Spinal cord (tissue), 10 donors: ENCODE results near the gene BMP7. TPM values are rescaled to one million over a fixed set of nuclear protein-coding genes. Genes with fewer than 3 reads are reported as not detected.
A peak's percentile ranks its signal among the peaks of the same experiment; 100 is the strongest.
"Not testable (repeated sequence)": the region's sequence is repeated elsewhere in the genome, so short reads cannot be mapped to it uniquely, and the experiment has no call there.

Source experiments
- DNase-seq, 6 donors: peaks; one replicate each; pipeline versions ENCODE4 v3.0.0 to v3.0.0-alpha.2; 2013 to 2015; ENCODE audit warnings: low spot score in 6 of 6, low read depth in 4 of 6
- H3K27ac ChIP-seq: one replicate; pipeline ENCODE4 v1.5.1; 2013; ENCODE audit warnings: low read depth, low read length, control low read depth
- H3K27me3 ChIP-seq: one replicate; pipeline ENCODE4 v1.6.1; 2013; ENCODE audit warnings: low read length; ENCODE audit not compliant: control insufficient read depth, insufficient read depth
- H3K36me3 ChIP-seq: one replicate; pipeline ENCODE4 v1.6.1; 2013; ENCODE audit warnings: low read length; ENCODE audit not compliant: control insufficient read depth, insufficient read depth
- H3K4me1 ChIP-seq: one replicate; pipeline ENCODE4 v1.6.1; 2013; ENCODE audit warnings: low read length; ENCODE audit not compliant: control insufficient read depth, insufficient read depth
- H3K4me3 ChIP-seq: one replicate; pipeline ENCODE4 v1.5.1; 2013; ENCODE audit warnings: low read depth, low read length, control low read depth
- H3K9me3 ChIP-seq: one replicate; pipeline ENCODE4 v1.6.1; 2013; ENCODE audit warnings: low read length; ENCODE audit not compliant: control insufficient read depth, insufficient read depth
- WGBS: methylation state at CpG from one replicate; pipeline ENCODE4 v1.1.5; 2013; ENCODE audit warnings: missing lambda C conversion rate; ENCODE audit not compliant: insufficient coverage; 5-methylcytosine and 5-hydroxymethylcytosine counted together
- polyA plus RNA-seq, 2 donors: library from polyadenylated mRNA; unstranded; fragments of 120-200 nt; gene quantifications; one replicate each; pipeline ENCODE4 v1.2.1, GENCODE V29; 2013; ENCODE audit not compliant: insufficient read length in 2 of 2
- total RNA-seq, 2 donors: library from RNA; depleted of rRNA in 1 of 2; stranded (reverse); fragments of 120-200 nt in 1 of 2; fragments of >200 nt in 1 of 2; gene quantifications; one replicate each; pipeline versions ENCODE4 v1.2.3 to v1.2.4, GENCODE V29; 2013 to 2014
- donor health status: healthy.

The BMP7 gene
- total and polyA plus RNA-seq, 4 donors, result 25.4 to 67.9 (median 54.7) TPM

DNA sequence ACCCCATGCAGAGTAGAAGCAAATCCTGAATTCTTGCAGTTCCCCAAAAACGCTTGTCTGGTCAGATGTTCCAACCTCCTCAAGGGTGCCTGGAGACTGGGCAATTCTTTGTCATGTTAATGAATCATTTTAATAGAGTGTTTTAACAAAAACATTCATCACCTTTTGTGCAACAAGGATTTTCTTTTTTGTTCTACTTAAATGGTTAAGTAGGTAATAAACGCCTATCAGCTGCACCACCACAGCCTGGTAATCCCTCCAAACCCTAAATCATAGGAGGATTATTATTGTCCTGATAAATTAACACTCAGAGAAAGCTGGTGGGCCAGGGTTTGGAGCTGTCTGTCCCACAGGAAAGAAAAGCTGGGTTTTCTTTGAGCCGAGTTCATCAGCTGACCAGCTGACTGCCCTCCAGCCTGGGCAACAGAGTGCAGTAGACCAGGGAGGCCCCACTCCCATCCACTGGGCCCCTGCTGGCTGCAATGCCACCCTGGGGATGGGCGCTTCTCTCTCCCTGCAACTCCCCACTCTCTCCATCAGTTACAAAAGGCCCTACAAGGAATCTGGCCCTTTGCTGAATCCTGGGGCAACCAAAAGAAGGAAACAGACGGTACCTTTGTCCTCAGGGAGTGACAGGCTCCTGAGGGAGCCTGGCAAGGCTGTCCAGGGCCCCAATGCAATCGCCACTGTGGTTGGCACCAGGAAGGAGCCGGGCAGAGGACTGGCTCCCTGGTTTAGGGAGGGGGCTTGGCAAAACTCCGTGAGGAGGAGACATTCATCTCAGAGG lies 23.1 kb upstream of the BMP7 start:
- Histone ChIP-seq H3K27me3 (peaks cover 2% of the 10 kb centered on the region), H3K27ac (peak overlapping the region; percentile 78), H3K9me3 (no peaks in the 10 kb centered on the region), H3K4me1 (peaks cover 67% of the 10 kb centered on the region), H3K4me3 (no peak overlapping the region), H3K36me3 (no peaks in the 10 kb centered on the region)
- peak in 3 of 6 donors; percentile 67 to 91 (median 82) for DNase-seq
- WGBS, result 20% methylated on average over 6 of the region's 8 CpGs

DNA sequence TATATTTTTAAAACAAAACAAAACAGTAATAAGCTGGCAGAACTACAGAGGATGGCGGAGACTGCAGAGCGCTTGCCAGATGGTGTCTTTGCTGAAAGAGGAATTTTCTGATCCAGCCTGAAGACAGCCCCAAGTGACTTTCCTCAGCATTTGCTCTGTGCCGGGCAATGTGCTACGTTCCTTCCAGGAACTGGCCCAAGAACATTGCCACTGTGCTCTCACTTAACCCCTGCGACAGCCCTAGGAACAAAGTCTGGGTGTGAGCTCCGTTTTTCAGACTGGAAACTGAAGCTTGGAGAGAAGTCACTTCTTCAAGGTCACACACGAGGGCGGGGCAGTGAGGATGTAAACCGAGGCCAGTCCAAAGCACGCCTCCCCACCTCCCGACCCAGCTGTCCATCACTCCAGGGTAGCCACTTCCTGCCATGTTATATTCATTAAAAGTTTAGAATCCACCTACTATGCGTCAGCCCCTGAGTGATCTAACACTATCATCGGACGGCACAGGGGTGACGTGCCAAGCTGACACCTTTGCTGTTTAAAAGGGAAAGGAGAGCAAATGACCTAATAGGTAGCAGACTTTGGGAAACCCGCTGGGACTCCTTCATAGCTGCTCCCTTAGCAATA lies 22.3 kb upstream of the BMP7 start:
- Histone ChIP-seq H3K36me3 (no peaks in the 10 kb centered on the region), H3K4me1 (peaks cover 74% of the 10 kb centered on the region), H3K27me3 (peaks cover 2% of the 10 kb centered on the region), H3K4me3 (no peak overlapping the region), H3K27ac (peak overlapping the region; percentile 78), H3K9me3 (no peaks in the 10 kb centered on the region)
- 31% methylated on average over 11 of the region's 16 CpGs for WGBS
- DNase-seq, result peak in 2 of 6 donors; percentile 18 to 65

DNA sequence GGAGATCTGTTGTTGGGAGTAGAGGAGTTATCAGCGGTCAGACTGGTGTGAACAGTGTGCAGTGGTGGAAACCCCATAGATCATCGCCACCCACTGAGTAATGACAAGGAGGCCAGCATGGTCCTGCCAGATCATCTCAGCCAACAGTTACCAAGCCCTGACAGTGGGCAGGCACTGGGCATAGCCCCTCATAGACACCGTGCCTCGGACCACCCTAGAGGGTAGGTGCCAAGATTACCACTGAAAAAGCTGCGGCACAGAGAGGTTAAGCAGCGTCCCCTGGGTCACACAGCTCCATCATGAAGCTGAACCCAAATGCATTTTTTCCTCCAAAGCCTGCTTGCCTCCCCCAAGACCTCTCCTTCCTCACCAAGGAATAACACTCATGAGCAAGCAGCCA lies 21.5 kb upstream of the BMP7 start:
- Histone ChIP-seq H3K9me3 (no peaks in the 10 kb centered on the region), H3K4me1 (peaks cover 82% of the 10 kb centered on the region), H3K27ac (peak overlapping the region; percentile 73), H3K36me3 (no peaks in the 10 kb centered on the region), H3K27me3 (peaks cover 2% of the 10 kb centered on the region), H3K4me3 (no peak overlapping the region)
- 74% methylated on average over 5 of the region's 6 CpGs for WGBS
- no peak for DNase-seq

DNA sequence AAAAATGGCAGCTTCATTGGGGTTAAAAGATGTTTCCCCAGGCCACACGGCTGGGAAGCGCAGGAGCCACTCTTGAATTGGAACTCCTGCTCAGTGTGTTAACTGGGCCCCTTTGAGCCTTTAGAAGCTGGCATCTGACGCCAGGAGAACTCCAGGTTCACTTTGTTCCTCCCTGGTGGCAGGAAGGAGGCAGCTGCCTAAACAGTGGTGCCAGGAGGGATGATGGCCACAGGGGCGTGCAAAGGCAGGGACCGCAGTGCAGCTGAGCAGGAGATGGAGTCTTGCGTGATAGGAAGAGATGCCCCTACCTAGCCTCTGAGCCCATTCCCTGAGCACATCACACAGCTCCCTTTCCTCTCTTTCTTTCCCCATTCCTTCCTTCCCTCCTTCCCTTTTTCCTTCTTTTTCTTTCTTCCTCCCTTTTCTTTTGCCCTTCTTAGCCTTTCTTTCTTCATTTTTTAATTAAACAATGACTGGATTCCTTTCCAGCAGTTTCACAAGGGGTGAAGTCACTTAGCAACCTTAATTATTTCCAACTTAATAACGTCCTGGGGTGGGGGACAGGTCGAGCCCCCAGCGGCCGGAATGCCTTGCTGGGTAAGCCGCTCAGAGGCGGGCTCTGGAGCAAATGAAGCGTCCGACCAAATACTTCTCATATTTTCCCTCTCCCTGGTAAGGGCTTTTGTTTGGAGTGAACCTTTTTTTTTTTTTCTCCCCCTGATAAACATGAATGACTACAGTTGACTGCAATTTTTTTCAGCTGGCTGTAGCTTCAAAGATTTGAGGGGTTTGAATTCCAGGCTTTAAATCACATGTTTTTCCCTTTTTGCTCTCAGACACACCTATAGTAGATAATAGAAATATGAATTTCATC lies 20.8 kb upstream of the BMP7 start:
- peaks cover 86% of the 10 kb centered on the region for H3K4me1 ChIP-seq
- peak overlapping the region; percentile 73 for H3K27ac ChIP-seq
- no peaks in the 10 kb centered on the region for H3K36me3 ChIP-seq
- H3K9me3 ChIP-seq, result no peaks in the 10 kb centered on the region
- no peak overlapping the region for H3K4me3 ChIP-seq
- DNase-seq, result peak in 2 of 6 donors; percentile 44 to 46
- peaks cover 6% of the 10 kb centered on the region for H3K27me3 ChIP-seq
- 41% methylated on average over 6 of the region's 14 CpGs for WGBS

DNA sequence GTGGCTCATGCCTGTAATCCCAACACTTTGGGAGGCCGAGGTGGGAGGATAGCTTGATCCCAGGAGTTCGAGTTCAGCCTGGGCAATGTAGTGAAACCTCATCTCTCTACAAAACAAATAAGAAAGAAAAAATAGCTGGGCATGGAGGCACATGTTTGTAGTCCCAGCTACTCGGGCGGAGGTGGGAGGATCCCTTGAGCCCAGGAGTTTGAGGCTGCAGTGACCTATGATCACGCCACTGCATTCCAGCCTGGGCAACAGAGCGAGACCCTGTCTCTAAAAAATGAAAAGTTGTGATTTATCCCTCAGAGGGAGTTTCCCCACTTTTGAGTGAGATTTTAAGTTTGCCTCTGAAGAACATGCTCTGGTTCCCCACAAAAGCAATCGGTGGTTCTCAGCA lies 17.4 kb upstream of the BMP7 start:
- Histone ChIP-seq H3K27me3 (peaks cover 6% of the 10 kb centered on the region), H3K9me3 (no peaks in the 10 kb centered on the region), H3K4me1 (peaks cover 81% of the 10 kb centered on the region), H3K27ac (peak overlapping the region; percentile 92), H3K4me3 (no peak overlapping the region), H3K36me3 (no peaks in the 10 kb centered on the region)
- WGBS, result 74% methylated on average over 5 of the region's 7 CpGs
- DNase-seq, result no peak

DNA sequence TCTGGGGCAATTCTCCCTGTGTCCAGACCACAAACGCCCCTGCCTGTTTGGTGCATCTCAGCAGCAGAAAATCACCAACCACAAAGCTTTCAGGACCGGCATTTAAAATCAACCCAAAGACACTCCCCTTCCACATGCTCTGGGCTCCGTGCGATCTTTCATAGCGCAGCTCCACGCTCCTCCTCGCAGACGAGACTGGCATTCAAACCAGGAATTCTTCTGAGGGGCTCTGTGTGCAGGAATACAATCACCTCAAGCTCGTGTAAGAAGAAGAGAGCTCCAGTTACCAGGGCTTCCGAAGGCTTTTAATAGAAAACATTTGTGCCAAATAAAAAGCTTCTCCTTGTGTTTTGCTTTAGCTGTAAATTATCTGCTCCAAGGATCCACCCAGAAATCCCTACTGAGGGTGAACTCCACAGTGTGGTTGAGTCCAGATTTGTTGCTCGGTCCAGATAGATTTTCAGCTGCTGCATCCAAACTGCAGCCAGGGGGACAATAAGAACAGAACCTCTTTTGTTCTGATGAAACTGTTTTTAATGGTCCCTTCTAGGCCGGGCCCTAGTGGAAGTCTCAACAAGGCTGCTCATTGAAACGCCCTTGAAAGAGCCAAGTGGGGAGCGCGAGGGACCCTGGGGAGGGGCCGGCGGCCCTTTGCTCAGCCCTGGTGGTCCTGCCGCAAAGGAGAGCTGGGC lies 16.4 kb upstream of the BMP7 start:
- Histone ChIP-seq H3K4me1 (peaks cover 71% of the 10 kb centered on the region), H3K9me3 (no peaks in the 10 kb centered on the region), H3K27me3 (peaks cover 6% of the 10 kb centered on the region), H3K27ac (peak overlapping the region; percentile 92), H3K36me3 (no peaks in the 10 kb centered on the region), H3K4me3 (peak overlapping the region; percentile 1)
- WGBS, result 2% methylated on average over 15 of the region's 18 CpGs
- peak in 3 of 6 donors; percentile 83 to 94 (median 92) for DNase-seq

DNA sequence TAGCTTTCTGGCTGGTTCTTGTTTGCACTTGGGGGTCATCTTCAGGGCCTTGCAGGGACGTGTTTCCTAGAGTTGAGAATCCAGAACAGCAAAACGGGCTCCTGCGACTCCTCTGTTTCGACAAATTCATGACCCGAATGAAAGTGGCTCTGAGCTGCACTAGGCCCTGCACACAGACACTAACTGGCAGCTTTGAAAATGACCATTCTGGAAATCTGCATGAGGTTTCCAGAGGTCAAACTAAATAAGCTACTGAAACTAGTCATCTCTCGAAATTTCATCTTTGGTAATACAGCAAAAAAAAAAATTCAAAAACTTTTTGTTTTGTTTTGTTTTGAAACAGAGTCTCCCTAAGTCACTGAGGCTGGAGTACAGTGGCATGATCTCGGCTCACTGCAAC lies 15.5 kb upstream of the BMP7 start:
- no peak for DNase-seq
- H3K4me1 ChIP-seq, result peaks cover 61% of the 10 kb centered on the region
- whole genome bisulfite sequencing, result 54% methylated on average over 5 of the region's 7 CpGs
- H3K4me3 ChIP-seq, result no peak overlapping the region
- H3K9me3 ChIP-seq, result no peaks in the 10 kb centered on the region
- H3K27me3 ChIP-seq, result peaks cover 6% of the 10 kb centered on the region
- peak overlapping the region; percentile 92 for H3K27ac ChIP-seq
- H3K36me3 ChIP-seq, result no peaks in the 10 kb centered on the region

DNA sequence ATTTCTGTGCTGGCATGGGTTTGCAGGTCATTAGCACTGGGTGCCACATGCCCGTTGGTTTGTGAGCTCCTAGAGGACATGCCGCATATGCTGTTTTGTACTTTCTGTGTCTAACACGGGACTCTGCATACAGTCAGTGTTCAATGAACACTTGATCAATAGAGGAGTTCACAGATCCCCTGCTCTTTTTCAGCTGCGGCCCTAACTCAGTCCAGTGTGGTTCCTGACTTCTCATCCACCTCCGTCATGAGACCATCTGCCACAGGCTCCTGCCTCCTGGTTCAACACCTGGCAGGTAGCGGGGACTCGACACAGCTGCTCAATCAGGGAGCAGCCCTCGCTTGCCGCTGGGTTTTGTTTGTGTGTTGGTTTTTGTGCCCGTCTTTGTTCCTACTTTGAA lies 13.8 kb upstream of the BMP7 start:
- Histone ChIP-seq H3K27me3 (peaks cover 6% of the 10 kb centered on the region), H3K4me1 (peaks cover 52% of the 10 kb centered on the region), H3K9me3 (no peaks in the 10 kb centered on the region), H3K4me3 (no peak overlapping the region), H3K27ac (no peak overlapping the region), H3K36me3 (no peaks in the 10 kb centered on the region)
- peak in 1 of 6 donors; percentile 19 for DNase-seq
- 38% methylated on average over 4 of the region's 10 CpGs for WGBS

DNA sequence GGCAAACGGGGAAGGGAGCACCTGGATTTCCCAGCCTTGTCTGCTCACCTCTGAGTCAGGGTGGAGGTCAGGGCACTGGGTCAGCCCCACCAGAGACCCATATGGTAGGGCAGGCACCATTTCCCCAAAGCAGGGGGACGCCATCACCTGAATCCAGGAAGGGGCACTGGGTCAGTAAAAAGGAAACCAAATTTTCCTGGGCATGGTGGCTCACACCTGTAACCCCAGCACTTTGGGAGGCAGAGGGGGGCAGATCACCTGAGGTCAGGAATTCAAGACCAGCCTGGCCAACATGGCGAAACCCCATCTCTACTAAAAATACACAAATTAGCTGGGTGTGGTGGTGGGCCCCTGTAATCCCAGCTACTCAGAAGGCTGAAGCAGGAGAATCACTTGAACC lies 13.1 kb upstream of the BMP7 start:
- H3K4me3 ChIP-seq, DNase-seq, H3K9me3 ChIP-seq, H3K36me3 ChIP-seq, H3K27me3 ChIP-seq, H3K27ac ChIP-seq: not testable (repeated sequence)
- peaks cover 49% of the 10 kb centered on the region for H3K4me1 ChIP-seq
- WGBS, result 100% methylated on average over 2 of the region's 3 CpGs
